Chondrocyte (in vitro differentiated cells): Measurements from ENCODE around the gene ARID1A. TPM values are rescaled to one million over a fixed set of nuclear protein-coding genes. Genes with fewer than 3 reads are reported as not detected.
A peak's percentile ranks its signal among the peaks of the same experiment; 100 is the strongest.
"Not testable (repeated sequence)": the region's sequence is repeated elsewhere in the genome, so short reads cannot be mapped to it uniquely, and the experiment has no call there.

Experiments
- DNase-seq: peaks from one replicate; pipeline ENCODE4 v3.0.0; 2021; ENCODE audit warnings: mixed read lengths, low spot score
- H3K27ac Mint-ChIP-seq: one replicate; pipeline ENCODE4 v1.8.0; 2021; ENCODE audit warnings: mild to moderate bottlenecking, moderate library complexity, mixed read lengths; ENCODE audit not compliant: unreplicated experiment
- H3K27me3 Mint-ChIP-seq: 2 replicates; pipeline ENCODE4 v1.8.0; 2021; ENCODE audit warnings: low read depth, mixed read lengths
- H3K36me3 Mint-ChIP-seq: 2 replicates; pipeline ENCODE4 v1.8.0; 2021; ENCODE audit warnings: low read depth, mixed read lengths
- H3K4me1 Mint-ChIP-seq: 2 replicates; pipeline ENCODE4 v1.8.0; 2021; ENCODE audit warnings: low read depth, mild to moderate bottlenecking, mixed read lengths
- H3K4me3 Mint-ChIP-seq: one replicate; pipeline ENCODE4 v1.8.0; 2021; ENCODE audit warnings: mild to moderate bottlenecking, moderate library complexity, mixed read lengths; ENCODE audit not compliant: unreplicated experiment
- H3K9me3 Mint-ChIP-seq: 2 replicates; pipeline ENCODE4 v1.8.0; 2021; ENCODE audit warnings: low read depth, mixed read lengths
- CTCF ChIP-seq: fragments of 200-600 bp; sonication (generic); IDR thresholded peaks from 2 replicates; pipeline ENCODE4 v1.5.0; 2021; ENCODE audit warnings: antibody characterized with exemption, mild to moderate bottlenecking, moderate library complexity
- total RNA-seq: library from RNA; stranded (reverse); gene quantifications from 3 replicates; pipeline ENCODE4 v1.2.1, GENCODE V29; 2021

The ARID1A gene
- total RNA-seq, 1 donor from 2014 or later = 56.1 TPM

- H3K4me1 Mint-ChIP-seq = peaks cover 17% of the 10 kb centered on the region
- no peak overlapping the region for H3K27ac Mint-ChIP-seq
- DNase-seq = no peak
- no peaks in the 10 kb centered on the region for H3K9me3 Mint-ChIP-seq
- no peaks in the 10 kb centered on the region for H3K27me3 Mint-ChIP-seq
- H3K36me3 Mint-ChIP-seq = no peaks in the 10 kb centered on the region
- no peak for TF ChIP-seq CTCF
- H3K4me3 Mint-ChIP-seq = no peak overlapping the region
Measured at GRCh38 chr1:26701266-26701994, 5.6 kb downstream of the ARID1A start.

- Mint-ChIP-seq H3K27ac (no peak overlapping the region), H3K9me3 (no peaks in the 10 kb centered on the region), H3K27me3 (no peaks in the 10 kb centered on the region), H3K36me3 (no peaks in the 10 kb centered on the region), H3K4me1 (peaks cover 24% of the 10 kb centered on the region), H3K4me3 (no peak overlapping the region)
- no peak for DNase-seq
- TF ChIP-seq CTCF = no peak
Measured at GRCh38 chr1:26701995-26702679, 6.3 kb downstream of the ARID1A start.

GRCh38 chr1:26702680-26703038, 6.8 kb downstream of the ARID1A start:
- no peaks in the 10 kb centered on the region for H3K27me3 Mint-ChIP-seq
- H3K9me3 Mint-ChIP-seq = no peaks in the 10 kb centered on the region
- H3K4me3 Mint-ChIP-seq = no peak overlapping the region
- no peak for DNase-seq
- no peaks in the 10 kb centered on the region for H3K36me3 Mint-ChIP-seq
- TF ChIP-seq CTCF = no peak
- peaks cover 30% of the 10 kb centered on the region for H3K4me1 Mint-ChIP-seq
- H3K27ac Mint-ChIP-seq = no peak overlapping the region

DNA sequence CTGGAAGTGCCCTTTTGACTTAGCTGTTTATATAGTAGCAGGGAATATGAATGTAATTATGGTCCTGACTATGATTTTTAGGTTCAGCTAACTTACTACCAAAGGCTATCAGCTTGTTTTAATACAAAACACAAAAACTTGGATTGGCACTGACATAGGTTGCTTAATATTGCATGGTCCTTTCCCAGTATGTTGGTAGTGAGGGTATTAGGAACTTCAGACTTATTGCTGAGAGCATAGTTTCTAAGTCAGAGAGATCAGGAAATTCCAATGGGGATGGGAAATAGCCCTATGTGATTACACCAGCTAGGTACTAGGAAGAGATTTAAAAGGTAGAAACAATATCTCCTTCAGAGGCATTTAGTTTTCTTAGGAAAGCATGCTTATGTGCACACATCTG, 7.7 kb downstream of the ARID1A start:
- Mint-ChIP-seq H3K4me1 (peaks cover 34% of the 10 kb centered on the region), H3K9me3 (no peaks in the 10 kb centered on the region), H3K36me3 (no peaks in the 10 kb centered on the region), H3K27me3 (no peaks in the 10 kb centered on the region), H3K27ac (no peak overlapping the region), H3K4me3 (peak overlapping the region; percentile 18)
- no peak for DNase-seq
- no peak for TF ChIP-seq CTCF

DNA sequence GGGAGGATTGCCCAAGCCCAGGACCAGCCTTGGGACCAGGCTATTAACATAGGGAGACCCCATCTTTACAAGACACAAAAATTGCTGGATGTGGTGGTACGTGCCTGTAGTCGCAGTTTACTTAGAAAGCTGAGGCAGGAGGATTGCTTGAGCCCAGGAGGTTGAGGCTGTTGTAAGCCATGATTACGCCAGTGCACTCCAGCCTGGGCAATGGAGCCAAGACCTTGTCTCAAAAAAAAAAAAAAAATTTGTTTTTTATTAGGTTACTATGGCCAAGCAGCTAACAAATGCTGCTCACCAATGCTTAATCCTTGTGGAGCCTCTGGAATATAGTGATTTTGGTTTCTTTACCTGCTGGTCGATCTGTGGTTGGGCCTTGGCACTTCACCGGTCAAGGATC, 8.8 kb downstream of the ARID1A start:
- TF ChIP-seq CTCF = no peak
- Mint-ChIP-seq H3K4me3 (no peak overlapping the region), H3K4me1 (peaks cover 39% of the 10 kb centered on the region), H3K27ac (peak overlapping the region; percentile 59), H3K36me3 (peaks cover 2% of the 10 kb centered on the region), H3K9me3 (no peaks in the 10 kb centered on the region), H3K27me3 (no peaks in the 10 kb centered on the region)
- DNase-seq = no peak

DNA sequence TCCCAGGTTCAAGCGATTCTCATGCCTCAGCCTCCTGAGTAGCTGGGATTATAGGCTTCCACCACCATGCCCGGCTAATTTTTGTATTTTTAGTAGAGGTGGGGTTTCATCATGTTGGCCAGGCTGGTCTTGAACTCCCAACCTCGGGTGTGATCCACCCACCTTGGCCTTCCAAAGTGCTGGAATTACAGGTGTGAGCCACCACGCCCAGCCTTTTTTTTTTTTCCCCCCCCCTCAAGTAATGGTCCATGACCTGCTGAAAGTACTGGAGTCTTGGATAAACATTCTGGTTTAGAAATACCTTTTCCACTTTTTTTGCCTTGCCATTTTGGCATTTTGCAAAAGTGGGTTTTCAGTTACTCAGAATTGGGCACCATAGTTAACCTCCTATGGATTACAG, 9.4 kb downstream of the ARID1A start:
- not testable (repeated sequence) for H3K4me3 Mint-ChIP-seq, H3K36me3 Mint-ChIP-seq, H3K9me3 Mint-ChIP-seq, DNase-seq, H3K27me3 Mint-ChIP-seq
- Mint-ChIP-seq H3K27ac (peak overlapping the region; percentile 94), H3K4me1 (peaks cover 39% of the 10 kb centered on the region)
